Omental fat pad (tissue), 4 donors: Measurements from ENCODE around the gene ZNF484. TPM values are rescaled to one million over a fixed set of nuclear protein-coding genes. Genes with fewer than 3 reads are reported as not detected.
"Not testable (repeated sequence)": the region's sequence is repeated elsewhere in the genome, so short reads cannot be mapped to it uniquely, and the experiment has no call there.

Experiments used
- ATAC-seq: fragments of 150-250 bp; one replicate; pipeline ENCODE4 v1.9.1; 2016; ENCODE audit warnings: mild to moderate bottlenecking, moderate library complexity; ENCODE audit not compliant: low FRiP score
- DNase-seq: peaks from one replicate; pipeline ENCODE4 v3.0.0-alpha.2; 2019; ENCODE audit warnings: low spot score
- CTCF ChIP-seq, 3 donors: fragments of 450-650 bp; IDR thresholded peaks; one replicate each; pipeline ENCODE4 v1.5.1; 2016 to 2017; ENCODE audit warnings: antibody characterized with exemption in 3 of 3, mild to moderate bottlenecking in 3 of 3, moderate library complexity in 2 of 3
- total RNA-seq, 4 donors: library from RNA; depleted of rRNA; stranded (reverse); fragments of >200 nt; gene quantifications; one replicate each; pipeline ENCODE4 v1.1.0, GENCODE V29; 2016

The ZNF484 gene
- total RNA-seq, 4 donors from 2014 or later: 8.3 to 19.4 (median 11.5) TPM

GRCh38 chr9:92882276-92882675, 4.4 kb upstream of the ZNF484 start:
- DNase-seq: no peak
- no peak for TF ChIP-seq CTCF (IDR thresholded peaks at IDR 0.05)
- no peak for ATAC-seq

- no peak for ATAC-seq
- no peak for TF ChIP-seq CTCF (IDR thresholded peaks at IDR 0.05)
- no peak for DNase-seq
Observed at GRCh38 chr9:92875373-92875772, 2.5 kb downstream of the ZNF484 start.

- no peak for ATAC-seq
- no peak for TF ChIP-seq CTCF (IDR thresholded peaks at IDR 0.05)
- no peak for DNase-seq
Observed at GRCh38 chr9:92870289-92870688, 7.5 kb downstream of the ZNF484 start.

- ATAC-seq, DNase-seq: not testable (repeated sequence)
Observed at GRCh38 chr9:92866600-92866999, 11.2 kb downstream of the ZNF484 start.

GRCh38 chr9:92864152-92864551, 13.7 kb downstream of the ZNF484 start:
- DNase-seq (no peak), ATAC-seq (no peak)
- TF ChIP-seq CTCF (IDR thresholded peaks at IDR 0.05): no peak

GRCh38 chr9:92860867-92861266, 17.0 kb downstream of the ZNF484 start:
- TF ChIP-seq CTCF (IDR thresholded peaks at IDR 0.05): no peak
- DNase-seq (no peak), ATAC-seq (no peak)

- no peak for ATAC-seq
- no peak for TF ChIP-seq CTCF (IDR thresholded peaks at IDR 0.05)
Observed at GRCh38 chr9:92857236-92857635, 20.6 kb downstream of the ZNF484 start.

GRCh38 chr9:92853716-92854115, 24.1 kb downstream of the ZNF484 start:
- no peak for ATAC-seq
- TF ChIP-seq CTCF (IDR thresholded peaks at IDR 0.05): no peak
- no peak for DNase-seq

More at GRCh38 chr9:92857236-92857635, 20.6 kb downstream of the ZNF484 start:
- DNase-seq: no peak
